WTC11 (cell line): ENCODE measurements around the gene ATP6V1G3.

Experiments
- JUN ChIP-seq: sonication (generic); formaldehyde crosslinking; IDR thresholded peaks from 2 replicates; pipeline ENCODE4 v1.8.0; 2023; ENCODE audit warnings: mild to moderate bottlenecking, missing genetic modification reagents
- SP1 ChIP-seq: sonication (generic); formaldehyde crosslinking; conservative IDR thresholded peaks from 2 replicates; pipeline ENCODE4 v1.8.1; 2022; ENCODE audit warnings: missing genetic modification reagents
- TF ChIP-seq, protein P1 (sequence below): fragments of 200-600 bp; IDR thresholded peaks from 2 replicates; pipeline ENCODE4 v1.8.0; 2022; ENCODE audit warnings: antibody characterized with exemption
- TF ChIP-seq, protein P2 (sequence below): sonication (generic); formaldehyde crosslinking; IDR thresholded peaks from 2 replicates; pipeline ENCODE4 v1.8.0; 2022; ENCODE audit warnings: mild to moderate bottlenecking, missing genetic modification reagents

DNA sequence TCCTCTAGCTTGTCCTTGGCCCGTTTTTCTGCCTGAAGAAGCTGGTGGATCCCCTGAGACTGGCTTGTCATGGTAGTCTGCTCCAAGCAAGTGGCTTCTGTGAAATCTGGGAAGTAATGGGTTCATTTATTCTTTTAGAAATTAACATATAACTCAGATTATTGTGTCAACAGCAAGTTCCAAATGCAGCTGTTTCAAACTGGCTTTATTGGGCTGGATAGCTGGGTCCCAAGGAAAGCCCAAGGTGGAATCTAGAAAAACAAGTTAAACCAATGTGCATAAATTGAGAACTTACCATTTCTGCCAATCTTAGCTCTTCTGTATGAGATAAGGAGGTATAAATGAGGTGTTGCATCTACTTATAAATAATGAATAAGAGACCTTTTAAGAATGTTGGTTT is at the start of gene ATP6V1G3:
- TF ChIP-seq, protein P1, sequence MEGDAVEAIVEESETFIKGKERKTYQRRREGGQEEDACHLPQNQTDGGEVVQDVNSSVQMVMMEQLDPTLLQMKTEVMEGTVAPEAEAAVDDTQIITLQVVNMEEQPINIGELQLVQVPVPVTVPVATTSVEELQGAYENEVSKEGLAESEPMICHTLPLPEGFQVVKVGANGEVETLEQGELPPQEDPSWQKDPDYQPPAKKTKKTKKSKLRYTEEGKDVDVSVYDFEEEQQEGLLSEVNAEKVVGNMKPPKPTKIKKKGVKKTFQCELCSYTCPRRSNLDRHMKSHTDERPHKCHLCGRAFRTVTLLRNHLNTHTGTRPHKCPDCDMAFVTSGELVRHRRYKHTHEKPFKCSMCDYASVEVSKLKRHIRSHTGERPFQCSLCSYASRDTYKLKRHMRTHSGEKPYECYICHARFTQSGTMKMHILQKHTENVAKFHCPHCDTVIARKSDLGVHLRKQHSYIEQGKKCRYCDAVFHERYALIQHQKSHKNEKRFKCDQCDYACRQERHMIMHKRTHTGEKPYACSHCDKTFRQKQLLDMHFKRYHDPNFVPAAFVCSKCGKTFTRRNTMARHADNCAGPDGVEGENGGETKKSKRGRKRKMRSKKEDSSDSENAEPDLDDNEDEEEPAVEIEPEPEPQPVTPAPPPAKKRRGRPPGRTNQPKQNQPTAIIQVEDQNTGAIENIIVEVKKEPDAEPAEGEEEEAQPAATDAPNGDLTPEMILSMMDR, result no peak
- TF ChIP-seq JUN (CRISPR knock-in tag) (no peak), SP1 (CRISPR knock-in tag) (no peak)
- TF ChIP-seq, protein P2, sequence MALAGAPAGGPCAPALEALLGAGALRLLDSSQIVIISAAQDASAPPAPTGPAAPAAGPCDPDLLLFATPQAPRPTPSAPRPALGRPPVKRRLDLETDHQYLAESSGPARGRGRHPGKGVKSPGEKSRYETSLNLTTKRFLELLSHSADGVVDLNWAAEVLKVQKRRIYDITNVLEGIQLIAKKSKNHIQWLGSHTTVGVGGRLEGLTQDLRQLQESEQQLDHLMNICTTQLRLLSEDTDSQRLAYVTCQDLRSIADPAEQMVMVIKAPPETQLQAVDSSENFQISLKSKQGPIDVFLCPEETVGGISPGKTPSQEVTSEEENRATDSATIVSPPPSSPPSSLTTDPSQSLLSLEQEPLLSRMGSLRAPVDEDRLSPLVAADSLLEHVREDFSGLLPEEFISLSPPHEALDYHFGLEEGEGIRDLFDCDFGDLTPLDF, result no peak
